GM19238 (cell line): ENCODE results near the gene FUS.
"Not testable (repeated sequence)": the region's sequence is repeated elsewhere in the genome, so short reads cannot be mapped to it uniquely, and the experiment has no call there.

Experiments
- DNase-seq: peaks from one replicate; pipeline ENCODE4 v3.0.0; 2011; ENCODE audit warnings: low spot score; ENCODE audit not compliant: insufficient read length

The FUS gene

DNA sequence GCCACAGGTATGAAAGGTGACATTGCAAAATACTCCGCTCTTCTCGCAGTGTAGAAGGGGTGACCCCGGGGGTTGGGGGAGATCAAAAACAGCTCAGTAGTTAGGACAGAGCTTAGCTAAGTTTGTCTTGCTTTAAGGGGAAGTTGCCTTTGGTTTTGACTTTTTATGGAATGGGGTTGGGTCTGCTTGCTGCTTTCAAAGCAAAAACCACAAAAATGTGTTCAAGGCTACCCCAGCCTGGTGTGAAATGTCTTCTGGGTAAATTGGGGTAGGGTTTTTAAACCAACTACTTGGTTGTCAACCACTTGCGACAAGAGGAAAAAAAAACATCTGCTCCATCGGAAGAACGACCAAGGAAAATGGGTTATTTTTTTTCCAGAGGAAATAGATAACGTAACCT, 6.2 kb downstream of the FUS start:
- DNase-seq: no peak

DNA sequence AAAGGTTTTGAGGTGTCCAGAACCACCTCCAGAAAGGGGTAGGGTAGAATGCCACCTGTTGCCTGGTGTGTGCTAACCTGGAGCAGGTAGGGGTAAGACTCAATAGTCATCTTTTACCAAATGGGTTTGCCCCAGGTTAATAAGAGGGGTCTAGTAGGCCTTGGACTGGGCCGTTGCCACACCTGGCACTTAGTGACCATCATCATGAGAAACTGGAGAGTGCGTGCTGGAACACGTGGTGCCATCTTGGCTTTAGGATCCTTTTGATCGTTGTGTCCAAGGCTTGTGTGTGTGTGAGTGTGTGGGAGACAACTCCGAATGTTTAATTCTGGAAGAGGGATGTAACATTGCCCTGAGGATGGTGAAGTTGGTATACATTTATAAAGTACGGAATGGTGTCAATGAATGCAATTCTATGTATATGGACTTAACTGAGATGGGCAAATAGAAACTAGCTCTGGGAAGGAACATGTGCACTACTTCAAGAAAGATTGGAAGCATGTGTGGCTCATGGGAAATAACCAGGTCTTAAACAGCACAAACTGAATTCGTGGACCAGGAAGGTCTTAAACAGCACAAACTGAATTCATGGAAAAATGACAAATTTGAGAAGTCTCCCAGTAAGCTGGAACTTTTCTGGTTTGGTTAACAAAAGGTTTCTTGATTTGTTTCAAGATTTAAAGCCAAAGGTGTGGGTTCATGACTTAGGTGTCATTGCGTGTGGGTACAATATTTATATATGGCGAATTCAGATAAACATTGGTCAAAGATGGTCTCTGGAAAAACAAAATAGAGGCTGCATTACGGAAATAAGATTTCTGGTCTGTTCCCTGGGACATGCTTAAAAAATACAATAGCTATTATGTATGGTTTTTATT, 7.2 kb downstream of the FUS start:
- DNase-seq: no peak

DNA sequence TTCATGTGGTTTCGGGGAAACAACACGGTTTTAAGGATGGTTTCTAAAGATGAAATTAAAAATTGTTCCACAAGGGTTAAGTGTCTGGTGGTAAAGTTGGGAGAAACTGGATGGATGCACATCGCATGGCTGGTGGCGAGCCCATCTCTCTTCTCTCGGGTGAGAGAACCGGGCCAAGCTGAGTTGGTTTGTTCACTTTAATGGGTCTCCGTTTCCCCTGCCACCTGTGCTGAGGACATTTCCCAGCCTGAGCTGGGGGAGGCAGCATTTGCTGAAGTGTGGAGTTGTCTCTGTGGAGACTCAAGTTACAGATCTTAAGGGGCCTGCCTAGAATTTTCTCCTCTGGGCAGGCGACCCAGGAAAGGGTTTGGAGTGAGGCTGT, 7.9 kb downstream of the FUS start:
- no peak for DNase-seq

DNA sequence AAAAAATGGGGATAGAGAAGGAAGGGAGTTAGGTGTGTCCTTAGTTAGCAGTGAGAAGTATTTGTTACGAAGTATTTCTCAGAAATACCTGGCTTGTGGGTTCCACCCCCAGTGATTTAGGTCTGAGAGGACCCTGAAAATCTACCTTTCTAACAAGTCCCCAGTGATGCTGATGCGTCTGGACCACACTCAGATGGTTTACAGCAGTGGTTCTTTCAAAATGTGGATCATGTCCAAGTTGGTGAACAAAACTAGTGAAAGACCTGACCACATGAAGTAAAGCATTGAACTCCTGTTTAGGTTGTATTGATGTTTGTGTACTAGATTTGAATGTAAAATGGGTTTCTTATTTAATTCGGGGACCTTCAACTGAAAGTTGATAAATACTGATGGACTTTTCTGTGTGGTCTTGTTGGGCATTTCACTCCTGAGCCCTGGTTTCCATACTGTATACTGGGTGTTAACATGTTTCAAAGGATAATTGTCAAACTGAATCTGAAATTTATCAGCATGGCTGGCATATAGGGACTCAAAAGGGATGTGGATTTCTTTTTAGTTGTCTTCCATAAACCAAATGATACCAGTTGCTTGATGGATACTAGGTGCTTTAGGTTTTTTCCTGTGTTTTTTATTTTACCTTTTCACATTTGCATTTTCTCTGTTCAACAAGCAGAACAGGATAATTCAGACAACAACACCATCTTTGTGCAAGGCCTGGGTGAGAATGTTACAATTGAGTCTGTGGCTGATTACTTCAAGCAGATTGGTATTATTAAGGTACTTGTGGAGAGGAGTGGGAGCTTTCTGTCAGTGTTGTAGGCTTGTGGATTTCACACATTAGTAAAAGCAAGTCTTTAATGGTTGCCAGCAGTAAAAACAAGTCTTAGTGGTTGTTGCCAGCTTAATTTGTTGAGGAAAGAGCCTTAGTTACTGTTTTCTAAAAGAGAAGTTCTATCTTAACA, 8.8 kb downstream of the FUS start:
- DNase-seq: no peak

DNA sequence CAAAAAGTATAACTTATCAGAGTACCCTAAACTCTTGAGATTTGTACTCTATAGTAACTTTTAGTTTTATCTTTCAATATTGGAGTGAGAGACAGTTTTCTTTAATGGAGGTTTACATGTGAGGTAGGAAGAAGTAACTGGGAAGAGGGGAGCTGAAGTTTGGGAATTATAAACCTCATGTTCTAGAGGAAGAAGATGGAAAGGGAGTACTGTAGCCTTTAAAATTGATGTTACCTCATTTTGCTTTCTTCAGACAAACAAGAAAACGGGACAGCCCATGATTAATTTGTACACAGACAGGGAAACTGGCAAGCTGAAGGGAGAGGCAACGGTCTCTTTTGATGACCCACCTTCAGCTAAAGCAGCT, 9.5 kb downstream of the FUS start:
- no peak for DNase-seq

DNA sequence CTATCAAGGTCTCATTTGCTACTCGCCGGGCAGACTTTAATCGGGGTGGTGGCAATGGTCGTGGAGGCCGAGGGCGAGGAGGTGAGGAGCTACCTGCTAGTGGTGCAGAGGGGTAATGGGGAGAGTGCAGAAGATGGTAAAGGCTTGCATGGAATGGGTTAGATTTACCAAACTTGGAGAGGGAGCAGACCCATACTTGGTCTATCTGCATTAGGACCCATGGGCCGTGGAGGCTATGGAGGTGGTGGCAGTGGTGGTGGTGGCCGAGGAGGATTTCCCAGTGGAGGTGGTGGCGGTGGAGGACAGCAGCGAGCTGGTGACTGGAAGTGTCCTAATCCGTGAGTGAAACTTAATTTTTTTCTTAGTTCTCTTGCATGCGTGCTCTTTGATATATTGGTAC, 10.1 kb downstream of the FUS start:
- no peak for DNase-seq

DNA sequence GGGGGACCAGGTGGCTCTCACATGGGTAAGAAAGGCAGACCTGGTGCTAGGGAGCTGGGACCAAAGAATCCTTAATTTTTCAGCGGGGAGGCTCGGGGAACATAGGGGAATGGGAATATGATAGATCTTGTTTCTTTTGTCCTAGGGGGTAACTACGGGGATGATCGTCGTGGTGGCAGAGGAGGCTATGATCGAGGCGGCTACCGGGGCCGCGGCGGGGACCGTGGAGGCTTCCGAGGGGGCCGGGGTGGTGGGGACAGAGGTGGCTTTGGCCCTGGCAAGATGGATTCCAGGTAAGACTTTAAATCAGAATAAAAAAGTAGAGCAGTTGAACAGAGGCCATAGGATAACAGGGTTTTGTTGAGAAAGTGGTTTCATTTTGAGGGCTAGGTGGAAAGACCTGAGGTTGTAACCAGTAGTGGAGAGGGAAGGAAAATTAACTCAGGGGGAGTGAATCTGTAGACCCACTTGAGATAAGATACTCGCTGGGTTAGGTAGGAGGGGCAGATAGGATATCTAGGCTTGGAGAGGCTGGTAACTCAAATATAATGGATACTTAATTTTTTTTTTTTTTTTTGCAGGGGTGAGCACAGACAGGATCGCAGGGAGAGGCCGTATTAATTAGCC, 11.0 kb downstream of the FUS start:
- DNase-seq: no peak

DNA sequence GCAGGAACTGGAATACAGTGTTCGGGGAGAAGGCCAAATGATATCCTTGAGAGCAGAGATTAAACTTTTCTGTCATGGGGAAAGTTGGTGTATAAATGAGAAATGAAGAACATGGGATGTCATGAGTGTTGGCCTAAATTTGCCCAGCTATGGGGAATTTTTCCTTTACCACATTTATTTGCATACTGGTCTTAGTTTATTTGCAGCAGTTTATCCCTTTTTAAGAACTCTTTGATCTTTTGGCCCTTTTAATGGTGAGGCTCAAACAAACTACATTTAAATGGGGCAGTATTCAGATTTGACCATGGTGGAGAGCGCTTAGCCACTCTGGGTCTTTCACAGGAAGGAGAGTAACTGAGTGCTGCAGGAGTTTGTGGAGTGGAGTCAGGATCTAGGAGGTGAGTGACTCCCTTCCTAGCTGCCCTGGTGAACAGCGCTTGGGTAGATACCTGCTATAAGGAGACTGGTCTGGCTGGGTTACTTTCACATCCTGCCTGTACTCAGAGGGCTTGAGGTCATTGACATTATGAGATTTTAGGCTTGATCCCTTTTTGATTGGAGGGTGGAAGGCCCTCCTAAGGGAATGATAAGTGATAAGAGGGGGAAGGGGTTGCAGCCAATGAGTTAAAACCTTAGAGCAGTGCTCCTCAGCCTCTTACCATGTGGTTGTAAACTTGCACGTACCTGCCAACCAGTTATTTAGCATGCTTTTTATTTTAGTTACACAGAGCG, 11.9 kb downstream of the FUS start:
- no peak for DNase-seq

DNA sequence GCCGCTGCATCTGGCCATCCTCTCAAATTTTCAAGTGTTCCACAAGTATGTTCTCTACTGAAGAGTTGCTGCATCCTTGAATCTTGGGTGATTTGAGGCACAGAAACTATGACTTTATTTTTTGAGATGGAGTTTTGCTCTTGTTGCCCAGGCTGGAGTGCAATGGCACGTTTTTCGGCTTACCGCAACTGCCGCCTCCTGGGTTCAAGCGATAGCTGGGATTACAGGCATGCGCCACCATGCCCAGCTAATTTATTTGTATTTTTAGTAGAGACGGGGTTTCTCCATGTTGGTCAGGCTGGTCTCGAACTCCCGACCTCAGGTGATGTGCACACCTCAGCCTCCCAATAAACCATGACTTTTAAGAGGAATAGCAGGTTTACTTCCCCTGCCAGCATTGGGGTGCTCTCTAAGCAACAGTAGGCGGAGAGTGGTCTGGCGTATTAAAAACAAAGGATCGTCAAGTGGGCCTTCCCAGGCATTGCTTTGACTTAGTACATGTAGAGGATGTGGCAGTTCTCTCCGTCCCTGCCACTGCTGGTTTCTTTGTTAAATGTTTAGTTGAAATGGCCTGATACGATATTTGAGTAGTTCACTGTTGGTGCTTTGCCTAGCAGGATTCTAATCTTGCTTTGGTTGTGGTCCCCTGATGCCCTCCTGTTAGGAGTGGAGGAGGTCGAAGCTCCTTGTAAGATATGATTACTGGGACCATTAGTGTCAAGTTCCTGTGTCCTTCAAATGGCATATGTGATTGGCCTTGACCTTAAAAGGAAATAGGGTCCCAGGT, 13.1 kb downstream of the FUS start:
- no peak for DNase-seq

DNA sequence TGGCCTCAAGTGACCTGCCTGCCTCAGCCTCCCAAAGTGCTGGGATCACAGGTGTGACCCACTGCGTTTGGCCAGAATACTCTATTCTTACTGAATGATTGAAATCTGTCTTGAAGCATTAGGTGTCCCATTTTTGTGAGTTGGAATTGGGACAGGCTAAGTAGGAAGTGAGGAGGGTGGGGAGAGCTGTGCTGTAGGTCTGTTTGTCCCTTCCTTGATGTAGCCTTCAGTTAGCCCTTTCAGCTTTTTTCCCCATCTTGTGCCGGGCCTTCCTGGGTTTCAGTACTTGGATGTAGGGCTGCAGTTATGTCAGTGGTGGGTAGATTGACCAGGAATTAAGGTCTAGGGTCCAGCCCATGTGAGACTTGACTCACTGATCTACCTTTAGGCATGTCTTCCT, 13.9 kb downstream of the FUS start:
- no peak for DNase-seq

DNA sequence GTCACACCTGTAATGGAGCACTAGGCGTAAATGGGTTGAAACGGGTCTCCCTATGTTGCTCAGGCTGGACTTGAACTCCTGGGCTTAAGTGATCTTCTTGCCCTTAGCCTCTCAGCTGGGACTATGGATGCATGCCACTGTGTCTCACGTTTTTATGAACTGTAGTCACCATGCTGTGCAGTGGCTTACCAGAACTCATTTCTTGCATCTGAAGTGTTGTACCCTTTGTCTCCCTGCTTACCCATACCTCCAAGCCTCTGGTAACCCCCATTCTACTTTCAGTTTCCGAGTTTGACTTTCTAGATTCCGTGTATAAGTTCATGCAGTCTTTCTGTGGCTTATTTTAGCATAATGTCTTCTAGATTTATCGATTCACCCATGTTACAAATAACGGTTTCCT, 15.0 kb downstream of the FUS start:
- no peak for DNase-seq

DNA sequence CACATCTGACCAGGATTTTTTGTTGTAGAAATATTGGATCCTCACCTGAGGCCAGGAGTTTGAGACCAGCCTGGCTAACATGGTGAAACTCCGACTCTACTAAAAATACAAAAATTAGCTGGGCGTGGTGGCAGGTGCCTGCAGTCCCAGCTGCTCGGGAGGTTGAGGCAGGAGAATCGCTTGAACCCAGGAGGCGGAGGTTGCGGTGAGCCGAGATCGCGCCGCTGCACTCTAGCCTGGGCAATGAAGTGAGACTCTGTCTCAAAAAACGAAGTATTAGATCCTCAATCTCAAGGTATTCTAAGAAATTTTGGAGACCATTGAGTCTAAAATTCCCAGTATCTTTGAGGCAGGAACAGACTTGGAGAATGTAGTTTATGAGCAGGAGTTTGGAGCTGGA, 15.9 kb downstream of the FUS start:
- DNase-seq: not testable (repeated sequence)

DNA sequence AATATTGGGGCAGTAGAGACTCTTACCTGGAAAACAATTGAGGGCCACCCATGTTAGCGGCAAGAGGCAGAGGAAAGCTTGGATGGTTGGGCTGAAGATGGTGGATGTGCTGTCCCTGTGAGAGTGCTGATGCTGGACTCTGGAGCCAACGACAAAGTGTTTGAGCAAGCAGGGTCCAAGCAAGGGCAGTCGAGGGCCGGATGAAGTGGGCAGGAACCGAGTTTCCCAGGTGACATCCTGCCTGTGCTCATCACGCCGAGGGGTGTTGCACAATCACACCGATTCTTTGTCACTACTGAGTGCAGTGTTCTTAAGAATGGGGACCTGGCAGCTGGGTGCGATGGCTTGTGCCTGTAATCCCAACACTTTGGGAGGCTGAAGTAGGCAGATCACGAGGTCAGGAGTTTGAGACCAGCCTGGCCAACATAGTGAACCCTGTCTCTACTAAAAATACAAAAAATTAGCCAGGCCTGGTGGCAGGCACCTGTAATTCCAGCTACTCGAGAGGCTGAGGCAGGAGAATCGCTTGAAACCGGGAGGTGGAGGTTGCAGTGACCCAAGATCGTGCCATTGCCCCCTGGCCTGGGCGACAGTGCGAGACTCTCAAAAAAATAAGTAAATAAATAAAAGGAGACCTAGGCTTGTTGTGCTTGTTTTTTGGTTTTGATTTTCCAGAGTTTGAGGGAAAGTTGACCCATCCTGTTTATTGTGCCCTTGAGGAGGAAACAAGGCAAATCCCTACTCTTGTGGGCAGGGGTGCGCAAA, 16.6 kb downstream of the FUS start:
- no peak for DNase-seq

DNA sequence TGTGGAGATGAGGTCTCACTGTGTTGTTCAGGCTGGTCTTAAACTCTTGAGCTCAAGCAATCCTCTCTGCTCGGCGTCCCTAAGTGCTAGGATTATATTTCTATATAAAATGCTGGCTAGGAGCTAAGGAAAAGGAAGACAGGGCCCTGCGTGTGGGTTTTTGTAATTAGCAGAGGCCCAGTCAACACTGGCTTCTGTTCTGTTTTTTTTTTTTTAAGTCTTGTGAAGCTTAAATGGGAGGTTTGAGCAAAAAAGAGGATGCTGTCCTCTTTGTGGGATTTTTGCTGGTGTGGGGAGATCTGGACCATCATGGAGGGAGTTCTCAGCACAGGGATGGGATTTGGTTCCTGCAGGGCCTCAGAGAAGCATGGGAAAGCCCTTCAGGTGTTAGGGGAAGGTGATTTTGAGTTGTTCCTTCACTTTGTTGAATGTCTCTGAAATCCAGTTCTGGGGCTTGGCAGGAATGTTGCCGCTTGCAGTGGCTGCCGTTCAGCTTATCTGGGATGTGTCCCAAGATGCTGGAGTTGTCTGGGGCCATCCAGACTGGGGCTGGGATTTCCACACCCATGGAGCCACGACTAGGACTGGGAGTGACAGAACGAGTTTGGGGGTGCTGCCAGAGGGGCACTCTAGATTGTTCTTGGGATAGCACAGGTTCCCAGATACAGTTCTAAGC, 18.4 kb downstream of the FUS start:
- no peak for DNase-seq

DNA sequence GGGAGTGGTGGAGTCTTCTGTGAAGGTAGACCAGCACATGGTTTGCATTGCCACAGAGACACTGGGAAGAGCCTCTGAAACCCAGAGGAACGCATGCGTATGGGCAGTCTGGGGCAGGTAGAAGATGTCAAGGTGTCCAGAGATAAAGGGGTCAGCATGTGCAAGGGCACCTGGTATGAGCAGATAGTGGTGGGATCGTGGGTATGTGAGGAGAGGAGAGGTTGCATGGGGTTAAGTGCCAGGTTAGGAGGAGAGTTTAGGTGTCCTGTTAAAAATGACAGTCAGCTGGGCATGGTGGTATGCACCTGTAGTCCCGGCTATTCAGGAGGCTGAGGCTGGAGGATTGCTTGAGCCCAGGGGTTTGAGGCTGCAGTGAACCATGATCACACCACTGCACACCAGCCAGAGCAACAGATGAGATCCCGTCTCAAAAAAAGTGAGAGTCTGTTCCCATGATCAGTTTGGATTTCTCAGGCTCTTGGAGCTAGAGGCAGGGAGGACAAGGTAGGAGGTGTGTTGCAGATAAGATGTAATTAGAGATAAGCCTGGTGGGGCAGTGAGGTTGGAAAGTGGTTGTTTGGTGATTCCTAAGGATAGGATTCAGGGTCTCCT, 19.6 kb downstream of the FUS start:
- DNase-seq: no peak

DNA sequence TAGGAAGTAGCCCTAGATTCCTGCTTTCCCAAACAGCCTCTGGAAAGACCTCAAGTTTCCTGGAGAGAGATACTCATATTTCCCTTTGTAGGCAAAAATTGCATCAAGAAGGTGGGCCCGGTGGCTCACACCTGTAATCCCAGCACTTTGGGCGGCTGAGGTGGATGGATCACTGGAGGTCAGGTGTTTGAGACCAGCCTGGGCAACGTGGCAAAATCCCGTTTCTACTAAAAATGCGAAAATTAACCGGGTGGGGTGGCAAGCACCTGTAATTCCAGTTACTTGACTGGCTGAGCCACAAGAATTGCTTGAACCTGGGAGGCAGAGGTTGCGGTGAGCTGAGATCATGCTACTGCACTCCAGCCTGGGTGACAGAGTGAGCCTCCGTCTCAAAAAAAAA, 20.2 kb downstream of the FUS start:
- not testable (repeated sequence) for DNase-seq

DNA sequence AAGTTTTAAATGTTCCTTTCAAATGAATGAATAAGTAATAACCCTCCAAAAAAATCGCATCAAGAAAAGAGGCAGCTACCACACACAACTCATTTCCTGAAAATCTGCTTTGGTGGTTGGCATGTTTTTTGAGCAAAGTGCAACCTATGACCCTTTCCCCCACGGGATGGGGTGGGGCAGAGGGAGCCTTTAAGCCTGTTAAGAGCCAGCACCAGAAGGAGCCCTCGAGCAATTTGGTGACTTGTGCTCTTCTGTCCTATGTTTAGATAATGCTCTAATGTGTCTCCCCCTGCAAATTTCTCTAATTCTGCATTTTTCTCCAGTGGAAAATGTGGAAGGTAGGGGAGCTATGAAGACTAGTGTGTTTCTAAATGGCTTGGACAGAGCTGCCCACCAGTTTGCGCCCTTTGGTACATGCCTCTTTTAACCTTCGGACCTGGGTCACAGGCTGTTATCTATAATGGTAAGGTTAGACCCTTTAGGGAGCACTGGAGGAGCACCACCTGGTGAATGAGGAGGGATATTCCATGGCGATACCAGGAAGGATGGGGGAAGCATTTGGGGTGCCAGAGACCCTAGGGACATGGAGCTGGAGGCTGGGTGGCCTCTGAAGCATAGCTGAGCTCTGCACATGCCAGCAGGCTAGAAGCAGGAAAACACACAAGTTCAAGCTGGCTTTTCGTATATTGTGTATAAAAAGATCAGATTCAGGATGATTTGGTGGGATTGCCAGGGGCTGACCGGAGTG, 21.1 kb downstream of the FUS start:
- DNase-seq: no peak
